Mucosa of rectum (tissue), 2 donors: ENCODE data around the gene ZCRB1.

Source experiments
- H3K27ac ChIP-seq, 2 donors: one replicate each; pipeline ENCODE4 v1.7.0; 2013; ENCODE audit warnings: inconsistent platforms in 2 of 2, low read depth in 2 of 2, low read length in 2 of 2
- H3K27me3 ChIP-seq, 2 donors: one replicate each; pipeline ENCODE4 v1.7.0; 2013; ENCODE audit warnings: low read length in 2 of 2; ENCODE audit not compliant: control insufficient read depth in 2 of 2, insufficient read depth in 2 of 2
- H3K36me3 ChIP-seq, 2 donors: one replicate each; pipeline ENCODE4 v1.7.0; 2013; ENCODE audit warnings: low read length in 2 of 2; ENCODE audit not compliant: control insufficient read depth in 2 of 2, insufficient read depth in 2 of 2
- H3K4me1 ChIP-seq, 2 donors: one replicate each; pipeline ENCODE4 v1.7.0; 2013; ENCODE audit warnings: low read length in 2 of 2, mild to moderate bottlenecking in 1 of 2; ENCODE audit not compliant: control insufficient read depth in 2 of 2, insufficient read depth in 2 of 2
- H3K4me3 ChIP-seq, 2 donors: one replicate each; pipeline ENCODE4 v1.7.0; 2013; ENCODE audit warnings: low read length in 2 of 2
- H3K9ac ChIP-seq, 2 donors: one replicate each; pipeline ENCODE4 v1.7.0; 2013; ENCODE audit warnings: low read length in 2 of 2, low read depth in 1 of 2, mild to moderate bottlenecking in 1 of 2
- H3K9me3 ChIP-seq, 2 donors: one replicate each; pipeline ENCODE4 v1.7.0; 2013; ENCODE audit warnings: low read length in 2 of 2; ENCODE audit not compliant: control insufficient read depth in 2 of 2
- donor health status: healthy.
- donor health status: Normal muscosa, but diverticular disease.

ZCRB1 gene

DNA sequence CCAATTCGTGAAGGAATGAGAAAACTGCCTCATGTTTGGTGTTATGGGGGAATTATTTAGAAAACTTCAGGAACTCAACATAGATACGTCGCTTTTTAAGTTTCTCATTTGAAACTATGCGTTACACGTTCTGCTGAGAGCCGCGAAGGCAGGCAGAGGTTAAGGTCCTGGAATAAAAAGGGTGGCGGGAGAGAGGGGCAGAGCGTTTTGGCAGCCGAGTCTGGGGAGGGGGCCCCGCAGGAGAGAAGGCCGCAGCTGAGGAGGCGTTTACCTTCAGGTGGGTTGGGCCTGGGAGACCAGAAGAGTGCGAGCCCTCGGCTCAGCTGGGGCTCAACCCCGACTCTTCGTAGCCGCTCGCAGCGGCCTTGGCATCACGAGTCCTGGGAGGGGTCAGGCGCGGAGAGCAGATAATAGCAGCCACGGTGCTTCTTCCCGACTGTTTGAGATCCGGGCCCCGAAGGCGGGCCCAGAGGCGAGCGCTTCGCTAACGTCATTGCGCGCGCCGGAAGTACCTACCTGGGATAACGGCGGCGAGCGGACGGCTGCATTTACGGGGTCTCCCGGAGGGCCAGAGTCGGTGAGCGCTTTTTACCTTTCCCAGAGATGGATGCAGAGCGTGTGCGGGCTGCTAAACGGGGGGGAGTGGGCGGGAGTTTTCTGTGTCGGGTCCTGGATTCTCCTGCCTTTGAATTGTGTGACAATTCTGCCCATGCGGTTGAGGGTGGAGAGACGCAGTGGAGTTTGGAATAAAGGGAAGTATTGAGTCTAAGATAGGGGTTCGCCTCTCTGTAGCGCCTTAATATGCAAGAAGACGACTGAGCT is at the start of gene ZCRB1, which contains the start of gene PPHLN1:
Gene ZCRB1 (minus strand): TSS at position 442 of the 822 bp plus-strand sequence. CDS start 1,992 bp downstream, outside the sequence.
Gene PPHLN1 (plus strand): TSS at position 515 of the 822 bp plus-strand sequence. CDS start 9,736 bp downstream, outside the sequence.
- peaks cover 12 to 17% of the 10 kb centered on the region in 2 donors for H3K4me1 ChIP-seq
- no peaks in the 10 kb centered on the region for H3K27me3 ChIP-seq
- peak within 1 kb of the TSS; percentile 89 to 100 for H3K4me3 ChIP-seq

DNA sequence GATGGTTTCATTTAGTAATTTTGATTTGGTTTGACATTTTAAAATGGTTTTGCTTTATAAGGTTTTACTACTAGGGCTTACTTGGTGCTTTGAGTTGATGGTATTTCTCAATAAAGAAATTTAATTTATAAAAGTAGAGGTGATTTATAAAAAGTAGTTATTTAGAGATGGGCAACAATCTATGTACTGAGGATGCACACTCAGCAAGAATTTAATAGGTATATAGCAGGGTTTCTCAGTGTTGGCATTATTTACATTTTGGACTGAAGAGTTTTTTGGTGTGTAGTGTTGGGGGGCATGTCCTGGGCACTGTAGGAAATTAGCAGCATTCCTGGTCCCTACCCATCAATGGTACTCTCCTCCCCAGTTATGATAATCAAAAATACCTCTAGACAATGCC is 47.8 kb upstream of the ZCRB1 start:
- Histone ChIP-seq H3K4me3 (no peak overlapping the region), H3K9ac (no peak overlapping the region), H3K4me1 (no peaks in the 10 kb centered on the region), H3K9me3 (no peaks in the 10 kb centered on the region), H3K36me3 (peaks cover 5 to 13% of the 10 kb centered on the region in 2 donors), H3K27ac (no peak overlapping the region), H3K27me3 (no peaks in the 10 kb centered on the region)

More for the DNA sequence above, at the start of gene ZCRB1, which contains the start of gene PPHLN1:
- Histone ChIP-seq H3K9ac (peak within 1 kb of the TSS; percentile 78 to 89), H3K27ac (peak within 1 kb of the TSS; percentile 68 to 78), H3K9me3 (no peaks in the 10 kb centered on the region), H3K36me3 (peaks cover 0 to 3% of the 10 kb centered on the region in 2 donors)

DNA sequence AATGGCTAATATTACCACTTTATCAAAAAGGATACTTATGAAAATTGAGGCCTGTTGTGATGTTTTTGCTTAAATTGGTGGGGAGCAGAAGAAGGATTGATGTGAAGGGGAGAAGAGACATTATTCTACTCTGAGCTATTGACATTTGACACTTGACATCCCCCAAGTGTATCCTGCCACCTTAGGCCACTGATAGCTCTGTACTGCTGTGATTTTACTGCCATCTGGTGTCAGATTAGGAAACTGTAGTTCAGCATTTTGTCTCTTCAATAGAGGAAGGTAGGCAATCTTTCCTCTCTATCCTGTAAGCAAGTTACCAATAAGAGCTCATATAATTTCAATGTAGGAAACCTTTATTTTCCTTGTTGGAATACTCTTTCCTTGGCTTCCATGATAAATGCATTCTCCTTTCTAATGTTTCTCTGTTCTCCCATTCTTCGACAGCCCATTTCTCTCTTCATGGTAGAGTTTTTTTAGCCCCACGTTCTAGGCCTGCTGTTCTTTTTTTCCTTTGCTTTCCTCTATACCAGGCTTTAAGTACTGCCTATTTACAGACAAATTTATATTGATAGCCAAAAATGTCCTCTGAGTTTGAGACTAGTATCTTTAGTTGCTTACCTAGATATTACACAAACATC is 46.4 kb upstream of the ZCRB1 start:
- H3K4me1 ChIP-seq, result no peaks in the 10 kb centered on the region
- H3K27me3 ChIP-seq, result no peaks in the 10 kb centered on the region
- no peak overlapping the region for H3K27ac ChIP-seq
- peaks cover 5 to 13% of the 10 kb centered on the region in 2 donors for H3K36me3 ChIP-seq
- no peaks in the 10 kb centered on the region for H3K9me3 ChIP-seq
- H3K4me3 ChIP-seq, result no peak overlapping the region
- H3K9ac ChIP-seq, result no peak overlapping the region

DNA sequence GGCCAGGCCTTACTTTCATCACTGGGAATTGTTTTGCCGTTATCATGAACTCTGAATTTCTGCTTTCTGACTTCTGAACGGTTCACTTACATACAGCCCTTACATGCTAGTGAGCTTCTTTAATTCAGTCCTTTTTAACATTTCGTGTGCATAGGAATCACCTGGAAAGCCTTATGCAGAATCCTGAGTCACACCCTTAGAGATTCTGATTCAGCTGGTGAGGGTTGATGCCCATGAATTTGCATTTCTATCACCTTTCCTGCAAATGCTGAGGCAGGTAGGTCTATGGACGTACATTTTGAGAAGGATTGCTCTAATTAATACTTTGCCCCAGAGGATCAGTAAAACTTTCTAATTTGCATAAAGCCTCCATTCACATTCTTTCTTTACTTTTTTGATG is 44.1 kb upstream of the ZCRB1 start:
- Histone ChIP-seq H3K4me3 (no peak overlapping the region), H3K9ac (no peak overlapping the region), H3K9me3 (no peaks in the 10 kb centered on the region), H3K27ac (no peak overlapping the region), H3K27me3 (no peaks in the 10 kb centered on the region), H3K36me3 (peaks cover 0 to 2% of the 10 kb centered on the region in 2 donors), H3K4me1 (peaks cover 0 to 2% of the 10 kb centered on the region in 2 donors)

GRCh38 chr12:42365486-42365885 is 39.6 kb upstream of the ZCRB1 start:
- Histone ChIP-seq H3K27me3 (no peaks in the 10 kb centered on the region), H3K27ac (no peak overlapping the region), H3K36me3 (peaks cover 2% of the 10 kb centered on the region in 2 donors), H3K4me3 (no peak overlapping the region), H3K9me3 (no peaks in the 10 kb centered on the region), H3K4me1 (peaks cover 0 to 2% of the 10 kb centered on the region in 2 donors), H3K9ac (no peak overlapping the region)

- Histone ChIP-seq H3K27me3 (no peaks in the 10 kb centered on the region), H3K36me3 (peaks cover 0 to 2% of the 10 kb centered on the region in 2 donors), H3K4me1 (peaks cover 0 to 2% of the 10 kb centered on the region in 2 donors), H3K9ac (no peak overlapping the region), H3K4me3 (no peak overlapping the region), H3K9me3 (no peaks in the 10 kb centered on the region), H3K27ac (no peak overlapping the region)
Measured at GRCh38 chr12:42364692-42365091, 38.8 kb upstream of the ZCRB1 start.

DNA sequence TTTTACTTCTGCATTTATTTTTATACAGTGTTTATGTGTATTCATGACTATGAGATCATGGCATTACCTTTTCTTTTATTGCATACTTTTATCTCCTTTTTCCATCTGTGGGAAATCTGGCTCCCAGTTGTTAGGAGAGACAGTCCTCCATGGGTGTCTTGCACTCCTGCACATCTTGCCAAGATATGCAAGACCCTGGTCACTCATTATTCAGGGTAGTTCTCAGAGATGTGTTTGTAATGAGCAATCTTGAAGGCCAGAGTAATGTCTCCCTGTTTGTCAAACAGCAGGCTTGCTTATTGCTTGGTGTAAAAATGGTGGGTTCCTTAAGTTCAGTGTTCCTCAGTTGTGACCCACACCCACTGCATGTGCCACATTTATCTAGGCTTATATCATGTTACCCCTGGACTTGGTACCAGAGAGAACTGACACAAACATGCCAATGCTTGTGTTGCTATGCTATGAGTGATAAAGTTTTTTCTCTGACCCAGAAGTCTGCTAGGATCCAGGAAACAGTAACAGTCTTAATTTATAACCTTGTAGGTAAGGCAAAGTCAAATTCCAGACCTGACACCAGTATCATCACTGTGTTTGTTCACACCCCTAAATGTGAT is 36.9 kb upstream of the ZCRB1 start:
- no peaks in the 10 kb centered on the region for H3K9me3 ChIP-seq
- H3K4me1 ChIP-seq, result peaks cover 0 to 2% of the 10 kb centered on the region in 2 donors

DNA sequence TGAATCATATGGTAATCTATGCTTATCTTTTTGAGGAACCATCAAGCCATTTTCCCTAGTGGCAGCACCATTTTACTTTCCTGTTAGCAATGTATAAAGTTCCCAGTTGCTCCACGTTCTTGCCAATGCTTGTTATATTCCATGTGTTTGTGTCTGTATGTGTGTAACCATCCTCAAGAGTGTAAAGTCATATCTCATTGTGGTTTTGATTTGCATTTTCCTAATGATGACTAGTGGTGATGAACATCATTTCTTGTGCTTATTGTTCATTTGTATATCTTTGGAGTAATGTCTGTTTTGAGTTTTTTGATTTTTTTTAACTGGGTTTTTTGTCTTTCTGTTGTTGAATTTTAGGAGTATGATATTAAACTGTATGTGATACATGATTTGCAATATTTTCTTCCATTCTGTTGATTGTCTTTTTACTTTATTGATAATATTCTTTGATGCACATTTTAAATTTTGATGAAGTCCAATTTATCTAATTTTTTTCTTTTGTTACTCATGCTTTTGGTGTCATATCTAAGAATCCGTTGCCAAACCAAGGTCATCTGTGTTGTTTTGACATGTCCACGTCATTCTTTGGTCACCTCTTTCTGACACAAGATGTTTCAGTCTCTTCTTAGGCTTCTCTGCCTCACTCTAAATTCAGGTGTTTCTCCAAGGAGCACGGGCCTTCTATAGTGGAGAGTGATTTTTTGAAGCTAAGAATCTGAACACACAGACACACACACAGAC is 36.2 kb upstream of the ZCRB1 start:
- Histone ChIP-seq H3K9me3 (no peaks in the 10 kb centered on the region), H3K9ac (no peak overlapping the region)

More for the DNA sequence above, 36.9 kb upstream of the ZCRB1 start:
- Histone ChIP-seq H3K4me3 (no peak overlapping the region), H3K36me3 (peaks cover 0 to 2% of the 10 kb centered on the region in 2 donors), H3K27me3 (no peaks in the 10 kb centered on the region), H3K27ac (no peak overlapping the region), H3K9ac (no peak overlapping the region)

DNA sequence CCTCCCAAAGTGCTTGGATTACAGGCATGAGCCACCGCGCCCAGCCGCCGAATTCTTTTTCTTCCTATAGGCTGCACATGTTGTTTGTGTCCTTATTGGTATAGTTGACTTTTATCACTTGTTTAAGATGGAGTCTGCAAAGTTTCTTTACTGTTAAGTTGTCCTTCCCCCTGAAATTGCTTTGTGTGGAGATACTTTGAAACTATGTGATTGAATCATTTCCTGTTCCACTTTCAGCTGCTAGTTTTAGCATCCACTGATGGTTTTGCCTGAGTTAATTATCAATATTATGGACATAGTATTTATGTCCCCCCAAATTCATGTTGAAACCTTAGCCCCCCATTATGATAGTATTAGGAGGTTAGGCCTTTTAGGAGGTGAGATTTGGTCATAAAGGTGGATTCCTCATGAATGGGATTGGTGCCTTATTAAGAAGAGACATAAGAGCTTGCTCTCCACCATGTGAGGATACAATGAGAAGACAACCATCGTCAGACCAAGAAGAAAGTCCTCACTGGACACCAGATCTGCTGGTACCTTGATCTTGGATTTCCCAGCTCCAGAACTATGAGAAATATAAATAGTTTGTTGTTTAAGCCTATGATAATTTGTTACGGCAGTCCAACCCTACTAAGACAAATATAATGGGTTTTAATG is 35.0 kb upstream of the ZCRB1 start:
- Histone ChIP-seq H3K4me3 (no peak overlapping the region), H3K27ac (no peak overlapping the region), H3K9ac (no peak overlapping the region), H3K9me3 (no peaks in the 10 kb centered on the region), H3K27me3 (no peaks in the 10 kb centered on the region), H3K4me1 (peaks cover 0 to 2% of the 10 kb centered on the region in 2 donors), H3K36me3 (peaks cover 5 to 13% of the 10 kb centered on the region in 2 donors)

More for the DNA sequence above, 36.2 kb upstream of the ZCRB1 start:
- Histone ChIP-seq H3K27me3 (no peaks in the 10 kb centered on the region), H3K4me1 (peaks cover 0 to 2% of the 10 kb centered on the region in 2 donors), H3K4me3 (no peak overlapping the region), H3K27ac (no peak overlapping the region), H3K36me3 (peaks cover 0 to 5% of the 10 kb centered on the region in 2 donors)
